ENCODE data around the gene IGFBPL1. TPM values are rescaled to one million over a fixed set of nuclear protein-coding genes. Genes with fewer than 3 reads are reported as not detected.

The IGFBPL1 gene
- total and polyA plus RNA-seq, 4 donors: 0.08 TPM; not detected in 3

- H3K36me3 ChIP-seq (ENCODE audit: control insufficient read depth in 4 of 4, insufficient read depth in 3 of 4, low read depth in 1 of 4, low read length in 3 of 4): no peaks in the 10 kb centered on the region
- H3K9me3 ChIP-seq (ENCODE audit: control insufficient read depth in 4 of 4, low read length in 3 of 4): no peaks in the 10 kb centered on the region
- H3K27me3 ChIP-seq (ENCODE audit: control insufficient read depth in 4 of 4, insufficient read depth in 4 of 4, low read length in 3 of 4): no peaks in the 10 kb centered on the region
- no peak overlapping the region for H3K4me3 ChIP-seq (ENCODE audit: low read depth in 1 of 3, low read length in 3 of 3)
- H3K9ac ChIP-seq (ENCODE audit: low read depth in 1 of 2, low read length in 2 of 2): no peak overlapping the region
- H3K4me1 ChIP-seq (ENCODE audit: control insufficient read depth in 4 of 4, insufficient read depth in 4 of 4, low read length in 3 of 4): no peaks in the 10 kb centered on the region
- TF ChIP-seq NR2F2 (IDR thresholded peaks at IDR 0.05) (no peak), YY1 (IDR thresholded peaks at IDR 0.05) (no peak), ZBTB33 (IDR thresholded peaks at IDR 0.05) (no peak), FOXA2 (IDR thresholded peaks at IDR 0.05) (no peak), CTCF (IDR thresholded peaks at IDR 0.05; ENCODE audit: low read depth, low read length, missing input control) (no peak), EGR1 (IDR thresholded peaks at IDR 0.05; ENCODE audit: low read depth in 2 of 2) (no peak), ATF3 (IDR thresholded peaks at IDR 0.05) (peak; percentile 48), RAD21 (IDR thresholded peaks at IDR 0.05) (no peak), SP1 (IDR thresholded peaks at IDR 0.05) (peak; percentile 28), HNF4G (IDR thresholded peaks at IDR 0.05) (no peak), REST (IDR thresholded peaks at IDR 0.05) (no peak), MAX (IDR thresholded peaks at IDR 0.05) (no peak), RXRA (IDR thresholded peaks at IDR 0.05) (peak; percentile 4 to 30), GABPA (IDR thresholded peaks at IDR 0.05 in 1 of 2, conservative IDR thresholded peaks at IDR 0.05 in 1 of 2) (no peak), HNF4A (conservative IDR thresholded peaks at IDR 0.05) (no peak), FOXA1 (IDR thresholded peaks at IDR 0.05) (no peak), TAF1 (conservative IDR thresholded peaks at IDR 0.05) (no peak), JUND (IDR thresholded peaks at IDR 0.05) (peak; percentile 64 to 86)
- no peak for DNase-seq (ENCODE audit: low spot score)
- WGBS: 48% methylated on average over 7 of the region's 7 CpGs
- H3K27ac ChIP-seq (ENCODE audit: low read depth in 1 of 2, low read length in 2 of 2): no peak overlapping the region
Observed at GRCh38 chr9:38443181-38443580, 18.9 kb upstream of the IGFBPL1 start.

Measured in liver (tissue), 9 donors.